Mesenteric fat pad (tissue), 1 donor: ENCODE measurements around the gene USP20. TPM values are rescaled to one million over a fixed set of nuclear protein-coding genes. Genes with fewer than 3 reads are reported as not detected.

Experiments used
- DNase-seq: peaks from one replicate; pipeline ENCODE4 v3.0.0-alpha.2; 2020; ENCODE audit warnings: low spot score
- total RNA-seq: library from RNA; stranded (reverse); fragmentation: NEBNext Ultra II Directional; extraction: Animal tissue kit (Norgen Biotek cat#: 25700); gene quantifications from one replicate; pipeline ENCODE4 v1.2.1, GENCODE V29; 2021
- donor health status: DM: yes; HTN: yes; CAD: no.

Gene USP20
- total RNA-seq, 1 donor from 2014 or later = 16.8 TPM

DNA sequence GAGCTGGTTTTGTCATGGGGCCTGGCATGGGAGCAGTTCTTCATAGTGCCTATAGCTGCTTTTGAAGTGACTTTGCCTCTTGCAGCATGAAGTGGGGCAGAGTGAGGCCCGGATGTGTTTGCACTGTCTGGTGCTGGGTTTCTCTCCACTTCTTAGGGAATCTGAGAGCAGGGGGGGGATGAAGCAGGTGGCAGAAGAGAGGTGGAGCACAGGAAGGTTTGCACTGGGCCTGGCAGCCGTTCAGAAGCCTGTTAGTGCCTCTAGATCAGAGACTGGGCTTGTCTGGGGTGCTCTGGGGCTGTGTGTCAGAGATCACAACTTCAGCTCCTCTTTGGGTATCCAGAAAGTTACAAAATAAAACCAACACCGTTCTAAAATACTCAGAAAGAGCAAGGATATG is 18.4 kb downstream of the USP20 start:
- no peak for DNase-seq

DNA sequence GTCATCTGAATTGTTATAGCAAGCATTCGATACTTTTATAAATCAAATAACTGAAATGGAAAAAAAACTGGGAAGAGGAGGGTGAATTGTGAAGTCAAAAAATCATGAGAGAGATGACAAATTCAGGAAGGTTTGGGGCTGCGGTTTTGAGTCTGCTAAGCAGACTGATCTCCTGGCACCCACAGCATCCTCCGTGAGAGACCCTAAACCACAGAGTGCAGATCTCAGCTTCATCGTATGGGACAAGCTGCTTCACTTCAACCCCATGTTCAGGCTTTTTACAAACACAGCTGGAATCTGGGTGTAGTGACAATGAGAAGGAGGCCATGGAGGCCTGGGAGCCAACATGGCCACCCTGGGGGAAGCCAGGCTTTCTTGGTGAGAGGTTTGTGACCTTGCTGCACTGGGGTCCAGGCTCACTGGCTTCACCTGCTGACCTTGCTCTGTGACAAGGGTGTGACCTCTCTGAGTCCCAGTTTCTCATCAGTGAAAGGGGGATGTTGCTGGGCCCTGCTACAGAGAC is 19.4 kb downstream of the USP20 start:
- DNase-seq = no peak

DNA sequence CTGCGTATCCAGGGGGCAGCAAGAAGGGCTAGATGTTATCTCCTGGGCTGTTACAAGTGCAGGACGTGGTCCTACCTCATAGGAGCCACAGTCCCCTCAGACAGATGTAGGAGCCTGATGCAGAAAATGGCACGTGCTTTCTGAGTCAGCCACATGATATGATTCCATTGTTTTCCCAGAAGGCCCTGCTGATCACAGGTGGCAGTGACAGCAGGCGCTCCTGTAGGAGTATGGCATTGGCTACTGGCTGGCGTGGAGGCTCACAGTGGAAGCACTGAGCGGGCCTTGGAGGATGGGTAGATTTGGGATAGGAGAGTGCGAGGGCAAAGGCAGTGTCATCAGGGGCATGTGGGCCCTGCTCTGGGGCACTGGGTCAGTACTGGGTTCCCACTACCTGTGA is 21.9 kb downstream of the USP20 start:
- DNase-seq = no peak

DNA sequence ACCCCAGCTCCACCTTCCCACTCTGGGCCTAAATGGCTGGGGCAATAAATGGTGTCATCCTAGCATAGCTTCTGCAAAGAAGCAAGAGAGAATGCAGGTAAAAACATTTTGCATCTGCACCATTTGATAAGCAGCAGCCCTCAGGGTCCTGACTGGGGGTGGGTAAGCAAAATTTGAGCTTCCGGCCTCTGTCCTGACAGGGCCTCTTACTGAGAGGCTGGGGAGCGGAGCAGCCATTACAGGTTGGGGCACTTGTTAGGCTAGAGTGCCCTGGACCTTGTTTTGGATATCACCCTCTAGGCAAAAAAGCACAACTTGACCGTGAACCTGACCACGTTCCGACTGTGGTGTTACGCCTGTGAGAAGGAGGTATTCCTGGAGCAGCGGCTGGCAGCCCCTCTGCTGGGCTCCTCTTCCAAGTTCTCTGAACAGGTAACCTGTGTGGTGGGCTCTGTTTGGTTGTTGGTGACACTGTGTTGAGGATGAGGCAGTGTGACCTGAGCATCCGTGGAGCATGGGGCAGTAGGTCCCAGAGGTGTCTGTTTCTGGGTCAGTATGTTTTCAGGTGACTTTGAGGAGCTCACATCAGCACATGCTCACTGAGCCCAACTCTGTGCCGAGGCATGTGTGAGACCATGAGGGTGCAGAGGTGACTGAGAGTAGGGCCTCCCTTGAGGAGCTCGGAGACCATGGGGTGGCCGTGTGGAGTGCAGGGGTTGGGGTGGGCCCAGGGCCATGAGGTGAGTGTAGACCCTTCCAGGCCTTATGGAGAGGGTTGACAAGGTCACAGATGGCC is 23.1 kb downstream of the USP20 start:
- DNase-seq = no peak

DNA sequence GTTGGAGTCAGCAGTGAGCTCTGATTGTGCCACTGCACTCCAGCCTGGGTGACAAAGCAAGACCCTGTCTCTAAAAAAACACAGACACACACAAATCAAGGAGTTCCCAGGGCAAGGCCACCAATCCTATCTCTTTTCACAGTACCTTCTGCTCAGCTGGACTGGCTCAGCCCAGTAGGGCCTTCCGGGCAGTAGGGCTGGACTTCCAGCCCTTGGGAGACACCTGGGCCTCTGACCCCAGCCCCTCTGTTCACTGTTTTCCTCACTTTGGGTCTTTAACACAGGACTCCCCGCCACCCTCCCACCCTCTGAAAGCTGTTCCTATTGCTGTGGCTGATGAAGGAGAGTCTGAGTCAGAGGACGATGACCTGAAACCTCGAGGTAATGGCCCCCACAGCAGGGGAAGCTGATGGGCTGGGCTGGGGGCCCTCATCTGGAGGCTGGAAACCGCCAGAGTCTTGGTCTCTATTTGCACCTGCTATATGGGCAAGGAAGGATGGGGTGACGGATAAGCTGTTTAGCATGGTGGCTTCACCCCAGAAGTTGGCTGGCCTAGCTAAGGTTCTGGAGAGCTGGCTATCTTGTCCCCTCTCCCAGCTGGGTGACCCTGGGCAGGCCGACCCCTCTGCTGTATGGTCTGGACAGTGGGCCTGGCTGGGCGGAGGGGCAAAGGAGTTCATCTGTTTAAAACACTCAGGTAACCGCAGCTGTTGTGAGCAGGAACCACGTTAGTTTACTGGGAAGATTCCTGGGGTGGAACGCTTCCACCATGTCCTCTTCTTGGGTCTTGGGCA is 25.6 kb downstream of the USP20 start:
- DNase-seq = no peak

DNA sequence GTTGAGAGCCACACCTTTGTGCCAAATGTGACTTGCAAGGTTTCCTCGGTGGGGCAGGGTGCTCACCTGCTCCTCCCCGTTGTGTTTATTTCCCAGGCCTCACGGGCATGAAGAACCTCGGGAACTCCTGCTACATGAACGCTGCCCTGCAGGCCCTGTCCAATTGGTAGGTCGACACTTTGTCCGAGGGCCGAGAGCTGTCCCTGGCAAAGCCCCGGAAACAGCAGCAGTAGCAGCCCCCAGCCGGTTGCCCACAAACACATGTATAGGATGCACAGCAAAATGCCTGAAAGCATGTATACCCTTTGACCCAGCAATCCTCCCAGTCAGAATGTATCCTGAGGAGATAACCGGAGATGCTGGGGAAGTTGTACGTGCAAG is 26.2 kb downstream of the USP20 start:
- DNase-seq = no peak

DNA sequence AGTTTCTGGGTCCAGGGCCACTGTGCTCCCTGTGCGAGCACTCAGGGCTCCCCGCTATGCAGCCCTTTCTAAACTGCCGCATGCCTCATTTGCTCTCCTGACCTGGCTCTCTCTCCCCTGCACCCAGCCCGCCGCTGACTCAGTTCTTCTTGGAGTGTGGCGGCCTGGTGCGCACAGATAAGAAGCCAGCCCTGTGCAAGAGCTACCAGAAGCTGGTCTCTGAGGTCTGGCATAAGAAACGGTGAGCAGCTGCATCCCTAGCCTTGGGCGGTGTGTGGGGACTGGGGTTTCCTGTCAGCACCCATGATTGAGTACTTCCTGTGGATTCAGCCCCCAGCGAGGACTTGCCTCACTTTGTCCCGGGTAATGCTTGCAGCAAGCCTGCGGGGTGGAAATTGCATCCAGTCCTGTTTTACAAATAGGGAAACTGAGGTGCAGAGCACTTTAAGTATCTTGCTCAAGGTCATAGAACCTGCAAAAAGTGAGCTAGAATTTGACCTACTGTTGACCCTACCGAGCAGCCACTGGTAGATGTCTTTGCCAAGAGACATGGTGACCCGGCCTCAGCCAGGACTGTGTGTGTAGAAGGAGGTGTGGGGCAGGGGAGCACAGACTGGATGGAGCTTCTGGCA is 27.9 kb downstream of the USP20 start:
- DNase-seq = no peak

DNA sequence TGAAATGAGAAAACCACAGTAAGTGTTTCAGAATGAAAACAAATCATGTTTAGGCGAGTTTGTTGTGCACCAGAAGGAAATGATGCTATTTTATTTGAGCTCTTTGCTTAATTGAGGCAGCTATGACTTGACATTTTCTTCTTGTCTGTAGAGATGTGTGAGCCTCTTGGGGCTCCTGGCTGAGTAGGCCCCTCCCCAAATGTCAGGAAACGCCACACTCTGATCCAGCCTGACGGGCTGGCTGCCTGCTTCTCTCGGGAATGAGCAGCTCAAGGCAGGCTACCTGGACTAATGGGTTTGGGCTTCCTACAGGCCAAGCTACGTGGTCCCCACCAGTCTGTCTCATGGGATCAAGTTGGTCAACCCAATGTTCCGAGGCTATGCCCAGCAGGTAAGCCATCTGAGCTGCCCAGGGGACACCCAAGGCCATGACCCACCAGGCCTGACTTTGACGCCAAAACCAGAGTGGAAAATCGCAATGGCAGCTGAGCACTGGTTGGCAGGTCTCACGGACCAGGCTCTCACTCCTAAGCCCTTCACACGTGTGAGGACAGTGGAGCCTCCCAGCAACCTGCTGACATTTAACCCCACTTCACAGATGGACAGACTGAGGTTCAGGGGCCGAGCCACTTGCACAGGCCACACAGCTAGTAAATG is 29.9 kb downstream of the USP20 start:
- no peak for DNase-seq

DNA sequence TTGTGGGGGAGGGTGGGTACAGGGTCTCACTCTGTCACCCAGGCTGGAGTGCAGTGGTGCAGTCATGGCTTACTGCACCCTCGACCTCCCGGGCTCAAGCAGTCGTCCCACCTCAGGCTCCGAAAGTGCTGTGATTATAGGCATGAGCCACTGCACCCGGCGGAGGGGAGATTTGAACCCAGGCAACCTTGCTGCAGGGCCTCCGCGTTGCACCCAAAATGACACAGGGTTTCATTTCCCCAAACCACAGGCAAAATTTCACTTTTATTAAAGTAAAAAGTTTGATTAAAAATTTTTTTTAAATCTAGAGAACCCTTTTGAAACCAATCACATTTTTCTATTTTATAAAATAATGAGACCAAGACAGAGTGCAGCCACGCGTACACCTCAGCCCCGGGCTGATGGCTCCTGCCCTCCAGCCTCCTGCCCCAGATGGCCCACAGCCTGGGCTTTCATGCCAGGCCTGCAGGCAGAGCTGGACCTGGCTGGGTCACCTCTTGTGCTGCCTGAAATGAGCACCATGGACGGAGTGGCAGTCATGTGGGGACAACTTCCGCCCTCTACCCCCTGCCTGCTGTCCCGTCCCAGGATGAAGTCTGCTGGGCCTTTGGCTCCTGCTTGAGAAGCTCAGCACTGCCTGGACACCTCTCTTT is 30.5 kb downstream of the USP20 start:
- no peak for DNase-seq

DNA sequence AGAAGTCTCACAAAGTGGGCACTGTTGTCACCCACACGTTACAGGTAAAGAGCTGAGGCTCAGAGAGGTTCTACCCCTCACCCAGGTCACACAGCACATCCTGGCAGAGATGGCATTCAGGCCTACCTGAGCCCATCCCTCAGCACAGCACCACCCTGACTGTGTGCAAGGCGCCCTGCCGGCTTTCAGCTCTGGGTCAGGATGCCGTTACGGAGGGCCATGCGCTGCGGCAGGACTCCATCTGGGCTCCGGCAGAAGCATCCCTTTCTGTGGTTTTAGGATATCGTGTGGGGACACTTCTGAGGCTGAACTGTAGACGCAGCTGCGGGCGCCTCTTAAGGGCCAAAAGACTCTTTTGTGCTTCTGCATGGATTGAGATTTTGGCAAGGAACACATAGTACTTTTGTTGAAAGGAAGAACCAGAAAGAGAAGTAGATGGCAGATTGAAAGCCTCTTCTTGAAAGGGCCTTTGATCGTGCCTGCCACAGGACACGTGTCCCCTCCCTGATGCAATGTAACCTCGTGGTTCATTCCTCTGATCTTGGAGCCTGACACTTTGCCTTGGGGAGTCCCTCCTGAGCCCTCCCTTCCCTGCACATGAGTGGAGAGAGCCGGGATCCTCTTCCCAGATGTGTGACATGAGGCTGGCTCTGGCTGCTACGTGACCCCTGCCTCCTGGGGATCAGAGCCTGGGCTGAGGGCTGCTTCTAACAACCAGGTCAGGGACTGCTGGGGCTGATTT is 31.3 kb downstream of the USP20 start:
- DNase-seq = no peak

DNA sequence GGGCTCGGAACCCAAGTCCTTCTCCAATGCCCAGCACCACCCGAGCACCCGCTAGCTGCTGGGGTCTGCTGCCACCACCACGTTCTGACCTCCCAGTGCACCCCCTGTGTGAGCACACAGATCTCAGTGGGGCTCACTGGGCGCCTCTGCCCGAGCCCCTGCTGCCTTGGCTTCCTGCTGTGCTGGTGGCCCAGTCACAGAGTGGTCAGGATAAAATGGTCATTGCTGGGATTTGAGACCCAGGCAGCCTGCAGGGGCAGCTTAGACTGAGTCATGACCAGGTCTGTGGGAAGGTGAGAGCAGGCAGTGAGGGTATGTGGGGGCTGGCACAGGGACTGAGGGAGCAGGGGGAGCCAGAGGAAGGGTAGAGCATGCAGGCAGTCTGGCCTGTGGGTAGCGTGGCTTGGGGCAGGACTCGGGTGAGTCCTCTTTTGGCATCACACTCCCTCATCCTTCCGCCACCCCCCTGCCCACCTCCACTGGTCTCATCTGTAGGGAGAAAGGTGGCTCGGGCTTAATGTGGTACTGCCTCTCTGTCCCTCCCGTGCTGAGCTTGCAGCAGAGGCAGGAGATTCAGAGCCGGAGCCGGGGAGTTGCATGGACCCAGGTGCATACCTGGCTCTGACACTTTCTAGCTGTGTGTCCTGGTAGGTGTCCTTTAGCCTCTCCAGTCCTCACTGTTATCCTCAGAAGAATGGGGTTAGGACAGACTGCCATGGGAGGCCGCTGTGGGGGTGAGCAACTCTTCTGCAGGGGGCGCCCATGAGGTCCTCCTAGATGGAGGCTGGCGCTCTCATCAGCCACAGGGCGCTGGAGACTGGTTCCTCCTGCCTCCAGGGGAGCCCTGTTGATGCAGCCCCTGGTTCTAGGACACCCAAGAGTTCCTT is 32.1 kb downstream of the USP20 start:
- DNase-seq = no peak

DNA sequence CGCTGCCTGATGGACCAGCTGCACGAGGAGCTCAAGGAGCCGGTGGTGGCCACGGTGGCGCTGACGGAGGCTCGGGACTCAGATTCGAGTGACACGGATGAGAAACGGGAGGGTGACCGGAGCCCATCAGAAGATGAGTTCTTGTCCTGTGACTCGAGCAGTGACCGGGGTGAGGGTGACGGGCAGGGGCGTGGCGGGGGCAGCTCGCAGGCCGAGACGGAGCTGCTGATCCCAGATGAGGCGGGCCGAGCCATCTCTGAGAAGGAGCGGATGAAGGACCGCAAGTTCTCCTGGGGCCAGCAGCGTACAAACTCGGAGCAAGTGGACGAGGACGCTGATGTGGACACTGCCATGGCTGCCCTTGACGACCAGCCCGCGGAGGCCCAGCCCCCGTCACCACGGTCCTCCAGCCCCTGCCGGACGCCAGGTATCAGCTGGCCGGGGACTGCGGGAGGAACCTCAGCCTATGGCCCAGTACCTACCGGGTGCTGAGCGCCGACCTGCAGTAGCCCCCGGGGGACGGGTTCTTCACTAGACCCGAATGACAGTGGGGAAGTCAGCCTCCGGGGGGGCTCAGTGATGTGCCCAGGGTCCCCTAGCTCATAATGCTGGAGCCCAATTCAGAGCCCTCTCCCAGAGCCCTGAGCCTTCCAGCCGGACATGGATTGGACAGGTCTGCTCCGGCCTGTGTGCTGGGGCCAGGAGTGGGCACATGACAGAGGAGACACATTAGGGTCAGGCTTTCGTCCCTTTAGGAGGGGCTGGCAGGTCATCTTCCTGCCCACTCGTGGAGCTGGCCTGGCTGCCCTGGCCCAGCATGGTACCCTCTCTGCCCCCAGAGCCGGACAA is 33.0 kb downstream of the USP20 start:
- no peak for DNase-seq

DNA sequence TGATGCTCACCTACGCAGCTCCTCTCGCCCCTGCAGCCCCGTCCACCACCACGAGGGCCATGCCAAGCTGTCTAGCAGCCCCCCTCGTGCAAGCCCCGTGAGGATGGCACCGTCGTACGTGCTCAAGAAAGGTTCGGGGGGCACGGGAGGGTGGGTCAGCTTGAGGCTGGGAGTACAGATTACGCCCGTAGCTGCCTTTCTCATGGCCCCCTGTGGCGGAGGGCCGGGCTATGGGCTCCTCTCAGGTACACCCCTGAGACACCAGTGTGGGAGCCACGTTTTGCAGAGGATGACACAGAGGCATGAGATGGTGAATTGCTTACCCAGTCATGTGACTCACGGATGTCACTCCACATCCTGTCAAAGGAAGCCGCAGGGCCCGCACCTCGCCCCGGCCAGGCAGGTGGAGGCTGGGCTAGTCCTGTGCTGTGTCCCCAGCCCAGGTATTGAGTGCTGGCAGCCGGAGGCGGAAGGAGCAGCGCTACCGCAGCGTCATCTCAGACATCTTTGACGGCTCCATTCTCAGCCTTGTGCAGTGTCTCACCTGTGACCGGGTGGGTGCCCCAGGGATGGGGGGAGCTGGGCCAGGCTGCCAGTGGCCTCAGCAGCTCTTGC is 33.7 kb downstream of the USP20 start:
- DNase-seq = no peak

DNA sequence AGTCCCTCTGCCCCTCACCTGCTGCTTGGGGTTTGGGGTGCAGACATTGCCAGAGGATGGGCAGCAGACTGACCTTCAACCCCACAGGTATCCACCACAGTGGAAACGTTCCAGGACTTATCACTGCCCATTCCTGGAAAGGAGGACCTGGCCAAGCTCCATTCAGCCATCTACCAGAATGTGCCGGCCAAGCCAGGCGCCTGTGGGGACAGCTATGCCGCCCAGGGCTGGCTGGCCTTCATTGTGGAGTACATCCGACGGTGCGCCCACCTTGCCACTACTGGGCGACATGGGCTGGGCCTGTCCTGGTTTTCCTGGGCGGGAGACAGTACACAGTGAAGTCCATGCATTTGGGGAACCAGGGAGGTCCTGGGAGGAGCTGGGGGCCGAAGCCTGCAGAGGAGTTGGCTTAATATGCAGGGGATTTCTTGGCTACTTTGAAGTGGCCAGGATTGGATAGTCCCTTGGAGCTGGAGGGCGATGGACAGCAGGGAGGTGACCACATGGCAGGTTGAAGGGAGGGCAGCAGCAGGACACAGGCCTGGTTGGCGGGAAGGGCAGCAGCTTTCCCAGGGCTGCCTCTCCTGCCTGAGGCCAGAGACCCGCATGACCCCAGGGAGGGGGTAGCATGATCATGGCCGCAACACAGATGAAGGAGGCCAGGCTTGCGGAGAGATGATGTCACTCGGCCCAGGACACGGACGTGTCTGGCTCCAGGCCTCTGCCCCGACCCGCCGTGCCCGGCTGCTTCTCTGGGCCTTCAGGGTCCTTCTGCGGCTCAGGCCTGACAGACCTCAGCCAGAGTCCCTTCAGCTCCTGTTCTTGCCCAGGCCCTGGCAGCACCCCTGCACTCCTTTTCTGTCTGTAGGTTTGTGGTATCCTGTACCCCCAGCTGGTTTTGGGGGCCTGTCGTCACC is 34.6 kb downstream of the USP20 start:
- DNase-seq = no peak

DNA sequence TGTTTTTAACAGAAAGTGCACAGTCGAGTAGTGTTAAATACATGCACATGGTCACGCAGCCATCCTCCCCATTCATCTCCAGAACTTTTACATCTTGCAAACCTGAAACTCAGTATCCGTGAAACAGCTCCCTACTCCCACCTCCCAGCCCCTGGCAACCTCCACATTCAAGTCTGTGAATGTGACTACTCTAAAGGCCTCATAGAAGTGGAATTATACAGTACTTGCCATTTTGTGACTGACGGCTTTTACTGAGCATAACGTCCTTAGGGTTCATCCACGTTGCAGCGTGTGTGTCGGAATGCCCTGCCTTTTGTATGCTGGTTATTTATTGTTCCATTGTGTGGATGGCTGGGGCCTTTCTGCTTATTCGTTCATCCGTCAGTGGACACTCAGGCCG is 35.8 kb downstream of the USP20 start:
- no peak for DNase-seq

DNA sequence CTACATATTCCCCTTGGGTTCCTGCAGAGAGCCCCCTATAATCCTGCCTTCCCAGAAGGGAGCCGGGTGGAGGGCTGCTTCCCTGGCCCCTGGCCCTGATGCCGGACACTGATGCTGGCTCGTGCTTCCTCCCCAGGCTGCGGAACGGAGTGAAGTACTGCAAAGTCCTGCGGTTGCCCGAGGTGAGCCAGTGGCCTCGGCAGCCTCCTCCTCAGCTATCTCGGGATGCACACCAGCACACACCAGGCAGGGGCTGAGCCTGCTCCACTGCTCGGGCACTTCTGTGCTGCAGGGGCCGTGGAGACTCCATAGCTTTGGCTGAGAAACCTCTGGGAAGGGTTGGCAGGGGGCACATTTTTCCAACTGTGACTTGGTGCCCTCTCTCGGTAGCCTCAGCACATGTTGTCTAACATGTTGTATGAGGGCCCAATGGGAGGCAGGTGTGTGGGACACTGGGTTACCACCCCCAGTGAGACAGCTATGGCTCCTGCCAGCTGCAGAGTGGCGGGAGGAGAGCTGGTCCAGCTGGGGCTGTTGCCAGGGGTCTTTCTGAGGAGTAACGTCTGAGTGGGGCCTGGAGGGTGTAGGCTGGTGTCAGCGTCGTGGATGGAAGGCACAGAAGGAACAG is 38.4 kb downstream of the USP20 start:
- DNase-seq = no peak
